DMS79 treated with DMSO at 0.1 percent for 48 hours (cell line): ENCODE results near the gene YJU2.
"Not testable (repeated sequence)": the region's sequence is repeated elsewhere in the genome, so short reads cannot be mapped to it uniquely, and the experiment has no call there.

Experiments used
- DNase-seq: peaks from one replicate; lab custom pipeline; 2025; lab: John Stamatoyannopoulos, UW

The YJU2 gene

DNA sequence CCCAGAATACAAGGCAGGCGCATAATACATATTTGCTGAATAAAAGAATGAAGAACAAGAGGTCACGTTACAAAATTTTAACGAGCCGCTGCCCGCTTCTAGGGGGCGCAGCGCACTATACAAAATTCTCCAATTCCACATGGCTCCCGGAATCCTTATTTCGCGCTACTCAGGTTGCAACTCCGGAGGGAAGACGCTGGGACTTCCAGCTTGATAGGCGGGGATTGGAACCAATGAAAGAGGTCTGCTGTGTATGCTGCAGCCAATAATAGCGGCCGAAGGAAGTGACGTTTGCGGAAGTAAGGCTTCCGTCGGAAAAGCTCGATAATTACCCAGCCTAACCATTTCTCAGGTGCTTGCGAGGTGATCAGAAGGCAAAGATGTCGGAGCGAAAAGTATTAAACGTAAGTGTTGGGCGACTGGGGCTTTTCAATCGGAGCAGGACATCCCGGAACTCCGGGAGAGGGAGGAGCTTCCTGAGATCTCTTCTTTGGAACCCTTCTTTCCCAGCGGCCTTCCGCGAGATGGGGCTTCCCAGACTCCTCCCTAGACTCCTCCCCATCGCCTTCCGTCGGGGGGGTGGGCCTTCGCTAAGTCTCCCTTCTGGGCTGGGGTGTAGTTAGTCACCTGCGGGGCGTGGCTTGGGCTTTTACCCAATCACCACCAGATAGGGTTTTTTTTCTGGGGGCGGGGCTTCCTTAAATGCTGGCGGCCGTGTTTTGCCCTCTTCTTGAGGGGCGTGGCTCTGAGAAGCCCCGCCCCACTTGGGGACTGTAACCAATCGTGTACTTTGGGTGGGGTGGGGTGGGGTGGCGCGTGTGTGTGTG, at the start of gene YJU2:
Gene YJU2, plus strand, starts transcription at position 314 of the 827 bp plus-strand sequence. Its CDS starts 67 bp downstream, at position 381.
- peak; percentile 98 for DNase-seq

- no peak for DNase-seq
Measured at GRCh38 chr19:4197228-4197624, 49.7 kb upstream of the YJU2 start.

DNA sequence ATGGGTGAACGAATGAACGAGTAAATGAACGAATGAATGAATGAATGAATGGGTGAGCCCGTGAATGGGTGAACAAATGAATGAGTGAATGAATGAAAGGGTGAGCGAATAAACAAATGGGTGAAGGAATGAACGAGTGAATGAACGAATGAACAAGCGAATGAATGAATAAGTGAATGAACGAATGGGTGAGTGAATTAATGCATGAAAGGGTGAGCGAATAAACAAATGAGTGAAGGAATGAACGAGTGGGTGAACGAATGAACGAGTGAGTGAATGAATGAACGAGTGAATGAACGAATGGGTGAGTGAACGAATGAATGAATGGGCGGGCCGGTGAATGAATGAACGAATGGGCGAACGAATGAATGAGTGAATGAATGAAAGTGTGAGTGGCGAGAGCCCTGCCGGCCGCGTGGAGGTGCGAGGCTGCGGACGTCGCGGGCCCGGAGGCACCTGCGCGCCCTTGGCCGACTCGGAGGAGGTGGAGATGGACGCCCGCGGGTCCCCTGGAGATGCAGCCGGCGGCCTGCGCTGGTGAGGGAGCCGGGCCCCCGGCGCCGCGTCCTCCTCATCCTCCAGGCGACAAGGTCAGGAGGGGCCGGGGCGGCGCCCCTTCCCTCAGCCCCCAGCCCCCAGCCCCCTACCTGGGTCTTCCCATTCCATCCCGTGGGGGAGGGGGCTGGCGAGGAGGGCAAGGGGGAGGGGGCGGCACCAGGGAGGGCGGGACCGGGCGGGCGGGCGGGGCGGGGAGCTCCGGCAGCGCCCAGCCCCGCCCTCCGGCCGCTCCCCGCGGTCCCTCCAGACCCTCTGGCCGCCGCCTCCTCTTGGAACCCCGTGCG, 49.0 kb upstream of the YJU2 start:
- no peak for DNase-seq

DNA sequence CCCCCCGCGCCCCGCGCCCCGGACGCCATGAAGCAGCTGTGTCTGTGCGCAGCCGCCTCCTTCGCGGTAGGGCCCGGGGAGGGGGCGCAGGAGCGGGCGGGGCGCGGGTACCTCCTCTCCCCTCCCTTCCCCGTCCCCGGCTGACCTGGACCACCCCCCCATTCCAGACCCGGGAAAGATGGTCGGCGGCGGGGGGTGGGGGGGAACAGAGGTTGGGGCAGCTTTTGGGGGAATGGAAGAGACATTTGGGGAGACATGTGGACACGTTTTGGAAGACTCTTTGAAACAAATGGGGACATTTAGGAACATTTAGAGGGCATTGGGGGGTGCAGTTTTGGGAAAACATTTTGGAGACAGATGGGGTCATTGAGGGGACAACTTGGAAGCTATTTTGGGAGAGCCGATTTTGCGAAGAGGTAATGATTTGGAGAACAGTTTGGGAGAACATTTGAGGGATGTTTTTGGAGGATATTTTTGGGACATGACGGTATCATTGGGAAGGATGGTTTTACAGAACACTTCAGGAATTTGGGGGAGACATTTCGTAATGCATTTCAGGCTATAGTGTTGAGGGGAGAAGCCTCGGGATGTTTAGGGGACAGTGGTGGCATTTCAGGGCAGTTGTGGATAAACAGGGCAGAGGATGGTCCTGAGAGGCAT, 48.3 kb upstream of the YJU2 start:
- DNase-seq, result no peak

DNA sequence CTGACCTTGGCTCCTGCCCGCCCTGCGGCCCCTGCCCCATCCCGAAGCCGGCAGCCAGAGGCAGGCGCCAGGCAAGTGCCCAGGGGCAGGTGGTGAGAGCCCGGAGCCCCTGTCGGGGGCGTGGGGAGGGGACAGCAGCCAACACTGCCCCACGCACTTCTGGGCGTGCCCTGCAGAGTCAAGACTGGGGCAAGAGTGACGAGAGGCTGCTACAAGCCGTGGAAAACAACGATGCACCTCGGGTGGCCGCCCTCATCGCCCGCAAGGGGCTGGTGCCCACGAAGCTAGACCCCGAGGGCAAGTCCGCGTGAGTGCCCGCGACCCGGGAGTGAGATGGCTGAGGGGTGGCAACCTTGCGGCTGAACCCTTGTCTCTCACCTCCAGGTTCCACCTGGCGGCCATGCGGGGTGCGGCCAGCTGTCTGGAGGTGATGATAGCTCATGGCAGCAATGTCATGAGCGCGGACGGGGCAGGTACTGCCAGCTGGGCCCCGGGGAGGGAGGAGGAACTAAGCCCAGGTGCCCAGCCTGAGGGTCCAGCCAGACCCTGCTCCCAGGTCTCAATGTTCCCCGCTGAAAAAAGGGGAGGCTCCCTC, 47.1 kb upstream of the YJU2 start:
- peak; percentile 4 for DNase-seq

GRCh38 chr19:4200940-4201542, 45.8 kb upstream of the YJU2 start:
- no peak for DNase-seq

- DNase-seq, result no peak
Measured at GRCh38 chr19:4201798-4202197, 45.1 kb upstream of the YJU2 start.

DNA sequence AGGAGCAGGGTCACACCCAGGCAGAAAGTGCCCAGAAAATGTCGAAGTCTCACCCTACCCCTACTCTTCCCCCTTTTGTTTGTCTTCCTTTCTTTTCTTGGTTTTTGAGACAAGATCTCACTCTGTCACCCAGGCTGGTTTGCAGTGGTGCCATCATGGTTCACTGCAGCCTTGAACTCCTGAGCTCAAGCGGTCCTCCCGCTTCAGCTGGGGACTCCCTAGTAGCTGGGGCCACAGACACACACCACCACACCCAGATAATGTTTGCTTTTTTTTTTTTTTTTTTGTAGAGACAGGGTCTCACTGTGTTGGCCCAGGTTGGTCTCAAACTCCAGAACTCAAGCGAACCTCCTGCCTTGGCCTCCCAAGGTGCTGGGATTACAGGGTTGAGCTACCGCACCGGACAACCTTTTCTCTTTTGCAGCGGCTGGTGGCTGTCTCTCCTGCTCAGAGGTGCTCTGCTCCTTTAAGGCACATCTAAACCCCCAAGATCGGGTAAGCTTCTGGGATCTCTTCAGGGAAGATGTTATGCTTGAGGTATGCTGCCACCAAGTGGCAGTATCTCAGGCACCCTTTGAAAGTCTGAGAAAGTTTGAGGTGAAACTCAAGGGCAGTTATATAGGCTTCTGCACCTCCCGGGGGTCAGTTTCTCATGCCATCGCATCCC, 39.9 kb upstream of the YJU2 start:
- DNase-seq, result no peak

GRCh38 chr19:4208385-4209094, 38.3 kb upstream of the YJU2 start:
- DNase-seq, result no peak

- no peak for DNase-seq
Measured at GRCh38 chr19:4210166-4210731, 36.6 kb upstream of the YJU2 start.

GRCh38 chr19:4213116-4213515, 33.8 kb upstream of the YJU2 start:
- no peak for DNase-seq

GRCh38 chr19:4215807-4216206, 31.1 kb upstream of the YJU2 start:
- DNase-seq, result no peak

- DNase-seq, result no peak
Measured at GRCh38 chr19:4216846-4217245, 30.0 kb upstream of the YJU2 start.

DNA sequence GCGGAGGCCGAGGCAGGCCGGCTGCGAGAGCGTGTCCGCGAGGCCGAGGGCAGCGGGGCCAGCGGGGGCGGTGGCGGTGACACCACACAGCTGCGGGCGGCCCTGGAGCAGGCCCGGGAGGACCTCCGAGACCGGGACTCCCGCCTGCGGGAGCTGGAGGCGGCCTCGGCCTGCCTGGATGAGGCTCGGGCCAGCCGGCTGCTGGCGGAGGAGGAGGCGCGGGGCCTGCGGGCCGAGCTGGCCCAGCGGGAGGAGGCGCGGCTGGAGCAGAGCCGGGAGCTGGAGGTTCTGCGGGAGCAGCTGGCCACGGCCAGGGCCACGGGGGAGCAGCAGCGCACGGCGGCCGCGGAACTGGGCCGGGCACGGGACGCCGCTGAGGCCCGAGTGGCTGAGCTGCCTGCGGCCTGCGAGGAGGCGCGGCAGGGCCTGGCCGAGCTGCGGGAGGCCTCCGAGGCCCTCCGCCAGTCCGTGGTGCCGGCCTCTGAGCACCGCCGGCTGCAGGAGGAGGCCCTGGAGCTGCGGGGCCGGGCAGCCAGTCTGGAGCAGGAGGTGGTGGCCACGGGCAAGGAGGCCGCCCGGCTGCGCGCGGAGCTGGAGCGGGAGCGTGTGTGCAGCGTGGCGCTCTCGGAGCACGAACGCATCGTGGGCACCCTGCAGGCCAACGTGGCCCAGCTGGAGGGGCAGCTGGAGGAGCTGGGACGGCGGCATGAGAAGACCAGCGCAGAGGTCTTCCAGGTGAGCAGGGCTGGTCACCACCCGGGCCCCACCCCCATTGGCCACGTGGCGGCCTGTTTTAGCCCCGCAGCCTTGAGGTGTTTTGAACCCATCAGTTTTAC, 29.2 kb upstream of the YJU2 start:
- DNase-seq, result no peak

GRCh38 chr19:4218523-4218922, 28.4 kb upstream of the YJU2 start:
- not testable (repeated sequence) for DNase-seq

- no peak for DNase-seq
Measured at GRCh38 chr19:4220188-4220587, 26.7 kb upstream of the YJU2 start.

GRCh38 chr19:4224470-4224869, 22.4 kb upstream of the YJU2 start:
- no peak for DNase-seq

DNA sequence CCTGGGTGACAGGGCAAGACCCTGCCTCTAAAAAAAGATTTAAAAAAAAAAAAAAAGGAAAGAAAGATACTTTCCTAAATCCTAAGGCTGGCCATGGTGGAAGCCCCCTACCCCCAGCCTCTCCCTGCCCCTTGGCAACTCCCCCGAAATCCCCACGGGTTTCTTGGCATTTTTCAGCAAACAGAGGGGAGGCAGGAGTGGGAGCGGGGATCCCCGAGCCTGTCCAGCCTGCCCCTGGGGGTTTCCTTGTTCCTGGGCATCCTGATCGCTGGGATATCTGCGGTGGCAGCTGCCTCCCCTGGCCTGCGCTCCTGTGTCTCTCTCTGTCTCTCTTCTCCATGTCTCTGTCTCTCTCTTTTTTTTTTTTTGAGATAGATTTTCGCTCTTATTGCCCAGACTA, 21.0 kb upstream of the YJU2 start:
- DNase-seq, result no peak

- DNase-seq, result no peak
Measured at GRCh38 chr19:4227771-4228170, 19.1 kb upstream of the YJU2 start.
